ENCODE data around the gene AVPI1.
"Not testable (repeated sequence)": the region's sequence is repeated elsewhere in the genome, so short reads cannot be mapped to it uniquely, and the experiment has no call there.

AVPI1 gene

DNA sequence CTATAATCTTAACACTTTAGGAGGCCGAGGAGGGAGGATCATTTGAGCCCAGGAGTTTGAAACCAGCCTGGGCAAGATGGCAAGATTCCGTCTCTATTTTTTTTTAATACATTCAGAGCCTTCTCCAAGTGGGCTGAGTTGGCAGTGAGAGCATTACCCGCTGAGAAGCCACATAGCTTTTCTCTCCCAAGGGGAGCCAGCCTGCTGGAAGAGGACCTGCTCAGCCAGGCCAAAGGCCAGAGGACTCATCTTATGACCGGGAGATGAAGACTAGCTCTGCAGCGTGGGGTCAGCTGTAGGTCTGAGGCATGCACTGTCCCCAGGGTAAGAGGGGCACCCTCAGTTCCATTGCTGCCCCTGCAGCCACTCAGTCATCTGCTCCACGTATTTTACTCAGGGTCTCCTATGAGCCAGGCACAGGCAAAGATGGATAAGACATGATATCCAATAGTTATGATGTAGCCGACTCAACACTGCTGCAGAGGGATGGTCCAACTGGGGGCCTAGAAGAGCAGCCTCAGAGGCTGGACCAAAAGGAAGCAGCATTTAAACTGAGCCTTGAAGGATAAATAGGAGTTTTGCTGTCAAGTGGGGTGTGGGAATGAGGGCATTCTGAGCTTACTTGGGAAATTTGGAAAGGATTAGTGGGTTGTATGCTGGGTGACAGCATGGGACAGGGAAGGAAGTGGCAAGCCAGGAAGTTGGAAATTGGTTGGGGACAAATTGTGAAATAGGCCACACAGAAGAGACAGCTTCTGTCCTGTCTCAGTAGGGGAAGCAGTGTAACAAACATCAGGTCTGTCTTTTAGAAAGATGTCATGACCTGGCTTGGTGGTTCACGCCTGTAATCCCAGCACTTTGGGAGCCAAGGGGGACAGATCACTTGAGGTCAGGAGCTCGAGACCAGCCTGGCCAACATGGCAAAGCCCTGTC lies 24.9 kb upstream of the AVPI1 start:
- no peak for DNase-seq

DNA sequence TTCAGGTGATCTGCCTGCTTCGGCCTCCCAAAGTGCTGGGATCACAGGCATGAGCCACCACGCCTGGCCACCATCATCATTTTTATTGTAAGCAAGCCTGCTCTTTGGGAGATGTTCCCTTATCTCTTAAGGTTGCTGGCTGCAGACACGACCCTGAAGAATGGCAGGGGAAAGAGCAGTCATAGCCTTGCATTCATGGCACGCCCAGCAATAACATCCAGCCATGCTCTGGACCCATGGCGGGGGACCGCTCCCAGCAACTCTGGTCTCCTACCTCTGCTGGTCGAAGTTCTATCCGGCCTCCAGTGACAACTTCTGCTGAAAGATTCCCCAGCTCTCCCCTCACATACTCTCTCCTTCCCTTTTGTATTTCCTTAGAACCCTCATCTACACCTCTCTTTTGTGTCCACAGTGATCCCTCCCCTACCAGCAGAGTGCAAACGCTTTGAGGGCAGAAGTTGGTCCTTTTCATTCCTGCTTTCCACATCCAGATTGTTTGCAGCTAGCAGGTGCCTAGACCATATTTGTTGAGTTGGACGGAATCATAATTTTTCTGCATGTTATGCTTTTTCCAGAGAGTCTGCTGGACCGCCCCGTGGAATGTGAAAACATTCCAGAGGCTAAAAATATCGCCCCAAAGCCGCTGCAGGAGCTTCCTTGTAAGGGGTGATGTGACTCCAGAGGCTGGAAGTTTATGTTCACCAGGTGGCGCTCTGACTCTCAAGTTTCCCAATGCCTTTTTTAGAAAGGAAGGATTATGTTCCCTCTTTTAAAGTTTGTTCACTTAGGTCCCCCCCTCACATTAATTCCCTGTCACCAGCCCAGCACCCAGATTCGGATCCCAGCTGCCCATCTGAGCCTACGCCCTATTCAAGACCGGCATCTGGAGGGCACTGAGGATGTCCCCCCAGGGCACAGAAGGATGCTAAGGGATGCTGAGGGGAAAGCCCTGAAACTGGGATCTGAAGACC lies 22.2 kb upstream of the AVPI1 start:
- DNase-seq: peak; percentile 22 to 42

GRCh38 chr10:97708167-97708566 lies 21.1 kb upstream of the AVPI1 start:
- no peak for DNase-seq

GRCh38 chr10:97707134-97707861 lies 20.3 kb upstream of the AVPI1 start:
- DNase-seq: no peak

DNA sequence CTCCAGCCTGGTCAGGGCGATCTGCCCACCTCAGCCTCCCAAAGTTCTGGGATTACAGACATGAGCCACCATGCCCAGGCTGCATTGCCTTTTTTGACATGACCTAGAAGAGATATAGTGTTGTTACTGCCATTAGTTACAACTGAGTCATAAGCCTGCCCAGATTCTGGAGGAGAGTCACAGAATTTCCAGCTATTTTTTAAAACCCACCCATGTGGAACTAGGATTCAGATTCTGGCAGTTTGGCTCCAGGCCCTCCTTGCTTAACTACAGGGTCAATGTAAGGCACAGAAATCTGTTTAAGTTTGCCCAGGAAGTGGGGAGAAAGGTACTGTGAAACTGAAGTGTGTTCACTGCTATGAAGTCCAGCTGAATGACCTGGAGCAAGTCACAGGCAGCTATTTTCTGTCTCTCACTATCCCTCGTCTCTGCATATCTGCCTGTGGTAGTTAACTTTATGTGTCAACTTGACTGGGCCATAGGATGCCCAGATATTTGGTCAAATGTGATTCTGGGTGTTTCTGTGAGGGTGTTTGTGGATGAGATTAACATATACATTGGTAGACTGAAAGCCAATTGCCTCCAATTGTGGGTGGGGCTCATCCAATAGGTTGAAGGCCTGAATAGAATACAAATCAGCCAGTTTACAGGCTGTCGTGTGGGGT lies 18.1 kb upstream of the AVPI1 start:
- no peak for DNase-seq

DNA sequence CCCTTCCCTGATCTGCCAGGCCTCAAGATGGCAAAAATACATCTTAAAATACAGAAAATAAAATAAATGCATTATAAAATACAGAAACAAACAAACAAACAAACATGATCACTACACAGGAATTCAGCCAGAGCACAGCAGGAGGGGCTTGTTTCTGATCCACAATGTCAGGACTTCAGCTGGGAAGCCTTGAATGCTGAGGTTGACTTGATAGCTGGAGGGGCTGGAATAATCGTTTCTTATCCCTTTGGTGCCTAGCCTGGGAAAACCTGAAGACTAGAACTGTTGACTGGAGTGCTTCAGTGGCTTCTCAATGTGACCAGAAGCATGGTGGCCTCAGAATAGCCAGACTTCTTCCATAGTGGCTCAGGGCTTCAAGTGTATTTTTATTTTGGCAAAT lies 17.3 kb upstream of the AVPI1 start:
- DNase-seq: no peak

DNA sequence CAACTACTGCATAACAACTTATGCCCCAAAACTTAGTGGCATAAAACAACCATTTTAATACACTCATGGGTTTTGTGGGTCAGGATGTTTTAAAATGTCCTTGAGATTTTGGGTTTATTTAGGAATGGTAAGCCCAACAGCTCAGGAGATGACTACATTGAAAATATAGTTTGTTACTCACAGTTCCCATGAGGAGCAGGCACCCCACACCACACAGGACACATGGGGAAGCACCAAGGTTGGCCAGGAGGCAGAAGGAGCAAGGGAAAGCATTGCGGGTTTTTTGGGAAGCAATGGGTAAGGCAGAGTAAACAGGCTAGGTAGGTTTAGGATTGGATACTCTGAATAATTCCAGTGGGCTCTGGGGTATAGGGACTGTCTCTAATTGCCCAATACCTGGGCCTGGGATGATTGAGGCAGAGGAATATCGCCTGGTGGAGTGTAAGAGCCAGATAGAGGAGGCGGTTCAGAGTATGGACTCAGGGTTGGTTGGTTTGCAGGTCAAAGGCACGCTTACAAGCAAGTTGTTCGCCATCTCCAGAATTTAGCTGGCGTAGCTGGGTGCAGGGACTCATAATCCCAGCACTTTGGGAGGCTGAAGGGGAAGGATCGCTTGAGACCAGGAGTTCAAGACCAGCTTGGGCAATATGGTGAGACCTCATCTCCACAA lies 16.5 kb upstream of the AVPI1 start:
- no peak for DNase-seq

- peak; percentile 42 to 48 for DNase-seq
Observed at GRCh38 chr10:97701438-97702069, 14.5 kb upstream of the AVPI1 start.

GRCh38 chr10:97698072-97698655 lies 11.1 kb upstream of the AVPI1 start:
- DNase-seq: not testable (repeated sequence)

DNA sequence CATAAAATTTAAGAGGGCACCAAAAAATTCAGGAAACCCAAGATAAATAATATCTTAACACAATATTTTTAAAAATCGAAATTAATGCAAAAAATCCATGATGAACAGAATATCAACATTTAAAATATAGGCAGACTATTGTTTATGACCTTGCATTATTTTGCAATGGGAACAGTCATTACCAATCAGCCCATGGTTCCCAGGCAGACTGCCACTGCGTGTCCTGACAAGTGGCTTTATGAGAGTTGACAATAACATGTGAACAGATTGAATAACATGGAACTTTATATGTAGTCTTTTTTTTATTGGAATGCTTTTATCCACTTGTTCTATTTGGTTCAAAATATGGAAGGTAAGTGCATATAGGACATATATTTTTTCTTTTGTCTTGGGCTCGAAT lies 3.1 kb upstream of the AVPI1 start:
- DNase-seq: no peak

GRCh38 chr10:97689559-97690020 lies 2.5 kb upstream of the AVPI1 start:
- DNase-seq: no peak

- no peak for DNase-seq
Observed at GRCh38 chr10:97687785-97688781, 1.0 kb upstream of the AVPI1 start.

DNA sequence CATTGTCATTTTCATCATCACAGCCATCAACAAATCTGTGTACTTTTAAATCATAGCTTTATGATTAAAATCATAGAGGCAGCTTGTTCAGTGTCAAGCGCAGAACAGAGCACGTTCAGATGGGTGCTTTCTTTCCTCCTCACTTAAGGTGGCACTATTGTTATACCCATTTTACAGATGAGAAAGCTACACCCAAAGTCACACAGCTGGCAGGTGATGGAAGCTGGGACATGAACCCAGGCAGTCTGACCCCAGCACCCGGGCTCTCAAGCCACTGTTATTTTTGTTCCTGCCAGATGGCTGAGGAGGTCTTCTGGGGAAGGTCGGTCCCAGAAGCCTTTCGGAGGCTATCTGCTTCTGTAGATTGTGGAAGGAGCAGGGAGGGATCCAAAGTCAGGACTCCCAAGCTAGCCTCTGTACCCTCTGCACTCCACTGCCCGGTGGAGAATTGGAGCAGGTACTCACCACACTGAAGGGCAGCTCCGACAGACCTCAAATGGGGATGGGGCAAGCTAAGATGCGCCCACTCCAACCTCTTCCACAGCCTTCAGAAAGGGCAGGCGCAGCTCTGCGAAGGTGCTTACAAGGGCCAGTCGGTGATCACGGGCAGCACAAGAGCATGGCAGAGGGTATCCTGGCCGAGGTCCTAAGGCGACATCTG lies 610 bp downstream of the AVPI1 start:
- DNase-seq: no peak

GRCh38 chr10:97685395-97685958 lies 1.6 kb downstream of the AVPI1 start:
- DNase-seq: no peak

- no peak for DNase-seq
Observed at GRCh38 chr10:97684866-97685394, 2.1 kb downstream of the AVPI1 start.

DNA sequence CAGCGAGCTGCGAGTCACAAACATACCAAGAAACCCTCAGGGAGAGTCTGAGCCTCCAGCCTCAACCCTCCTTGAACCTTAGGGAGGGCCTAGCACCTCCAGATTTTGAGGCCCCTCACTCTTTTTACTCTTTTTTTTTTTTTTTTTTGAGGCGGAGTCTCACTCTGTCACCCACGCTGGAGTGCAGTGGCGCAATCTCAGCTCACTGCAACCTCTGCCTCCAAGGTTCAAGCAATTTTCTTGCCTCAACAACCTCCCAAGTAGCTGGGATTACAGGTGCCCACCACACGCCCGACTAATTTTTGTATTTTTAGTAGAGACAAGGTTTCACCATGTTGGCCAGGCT lies 2.7 kb downstream of the AVPI1 start:
- not testable (repeated sequence) for DNase-seq

DNA sequence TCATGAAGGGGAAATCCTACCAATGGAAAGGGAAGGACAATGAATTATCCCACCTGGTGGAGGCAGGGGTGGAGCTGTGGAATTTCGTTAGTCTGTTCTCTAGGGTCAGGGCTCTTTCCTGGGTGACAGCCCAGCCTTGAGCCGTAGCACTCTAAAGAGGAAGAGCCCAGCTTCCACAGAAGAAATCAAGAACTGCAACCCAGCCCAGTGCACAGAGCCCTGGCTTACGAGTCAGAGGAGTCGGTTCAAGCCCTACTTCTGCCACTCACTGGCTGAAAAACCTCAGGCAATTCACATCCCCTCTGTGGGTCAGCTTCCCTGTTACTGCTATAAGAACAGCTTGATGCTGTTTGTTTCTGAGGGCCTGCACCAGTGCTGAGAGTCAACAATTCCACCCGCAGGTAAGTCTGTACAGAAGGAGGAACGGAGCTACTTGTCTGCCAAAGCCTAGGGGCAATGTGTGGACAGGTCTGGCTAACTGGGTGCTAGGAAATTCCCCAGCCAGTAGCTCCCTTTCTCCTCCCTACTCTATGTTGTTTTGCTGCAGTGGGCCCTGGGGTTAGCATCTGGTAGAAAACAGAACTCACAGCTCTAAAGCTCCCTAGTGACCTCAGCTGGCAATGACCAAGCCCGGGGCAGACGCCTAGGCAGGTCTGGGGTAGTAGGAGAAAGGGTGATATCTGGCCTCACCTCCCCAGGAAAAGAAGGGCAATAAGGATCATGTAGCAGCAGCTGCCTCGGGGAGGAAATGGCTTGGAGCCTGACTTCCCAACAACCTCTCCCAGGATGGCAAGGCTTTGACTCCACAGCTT lies 3.3 kb downstream of the AVPI1 start:
- no peak for DNase-seq
